H54 (cell line): ENCODE results near the gene JOSD2.

ENCODE experiments used
- DNase-seq: peaks from one replicate; pipeline ENCODE4 v3.0.0; 2011; ENCODE audit warnings: low spot score, mixed read lengths; ENCODE audit not compliant: insufficient read length
- FAIRE-seq: peaks from 3 replicates; lab custom pipeline; 2011; peaks lifted over from hg19 to GRCh38; lab: Jason Lieb, UNC
- POLR2A ChIP-seq: IDR thresholded peaks from 2 replicates; pipeline ENCODE4 v1.6.1; 2011; ENCODE audit warnings: low read depth, mild to moderate bottlenecking, low read length

Gene JOSD2

GRCh38 chr19:50500753-50501151 lies 10.2 kb downstream of the JOSD2 start:
- DNase-seq (no peak), FAIRE-seq (no peak)
- no peak for TF ChIP-seq POLR2A

GRCh38 chr19:50500060-50500752 lies 10.8 kb downstream of the JOSD2 start:
- FAIRE-seq: no peak
- no peak for TF ChIP-seq POLR2A
- no peak for DNase-seq

DNA sequence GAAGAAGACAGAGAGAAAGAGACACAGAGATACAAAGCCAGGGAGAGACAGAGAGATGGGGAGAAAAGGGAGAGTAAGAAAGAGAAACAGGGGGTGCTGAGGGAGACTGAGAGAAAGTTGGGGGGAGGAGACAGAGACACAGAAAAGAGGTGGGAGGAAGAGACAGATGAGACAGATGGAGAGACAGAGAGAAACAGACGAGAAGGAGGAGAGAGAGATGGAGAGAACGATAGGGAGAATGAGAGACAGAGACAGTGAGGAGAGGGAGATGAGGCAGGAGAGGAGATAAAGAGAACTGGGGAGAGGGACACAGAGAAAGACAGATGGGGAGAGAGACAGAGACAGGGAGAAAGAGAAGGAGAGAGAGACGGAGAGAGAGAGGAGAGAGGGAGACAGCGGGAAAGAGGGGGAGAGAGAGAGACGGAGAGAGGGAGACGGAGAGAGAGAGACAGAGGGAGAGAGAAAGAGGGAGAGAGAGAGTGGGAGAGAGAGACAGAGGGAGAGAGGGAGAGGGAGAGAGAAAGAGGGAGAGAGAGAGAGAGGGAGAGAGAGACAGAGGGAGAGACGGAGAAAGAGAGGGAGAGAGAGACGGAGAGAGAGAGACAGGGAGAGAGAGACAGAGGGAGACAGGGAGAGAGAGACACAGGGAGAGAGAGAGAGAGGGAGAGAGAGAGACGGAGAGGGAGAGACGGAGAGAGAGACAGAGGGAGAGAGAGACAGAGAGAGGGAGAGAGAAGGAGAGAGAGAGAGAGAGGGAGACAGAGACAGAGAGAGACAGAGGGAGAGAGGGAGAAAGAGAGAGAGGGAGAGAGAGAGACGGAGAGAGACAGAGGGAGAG lies 12.6 kb downstream of the JOSD2 start:
- no peak for TF ChIP-seq POLR2A
- DNase-seq (no peak), FAIRE-seq (no peak)

GRCh38 chr19:50497022-50497405 lies 14.0 kb downstream of the JOSD2 start:
- no peak for TF ChIP-seq POLR2A
- no peak for DNase-seq
- no peak for FAIRE-seq

GRCh38 chr19:50496189-50497021 lies 14.6 kb downstream of the JOSD2 start:
- FAIRE-seq (no peak), DNase-seq (peak; percentile 59)
- TF ChIP-seq POLR2A: no peak

DNA sequence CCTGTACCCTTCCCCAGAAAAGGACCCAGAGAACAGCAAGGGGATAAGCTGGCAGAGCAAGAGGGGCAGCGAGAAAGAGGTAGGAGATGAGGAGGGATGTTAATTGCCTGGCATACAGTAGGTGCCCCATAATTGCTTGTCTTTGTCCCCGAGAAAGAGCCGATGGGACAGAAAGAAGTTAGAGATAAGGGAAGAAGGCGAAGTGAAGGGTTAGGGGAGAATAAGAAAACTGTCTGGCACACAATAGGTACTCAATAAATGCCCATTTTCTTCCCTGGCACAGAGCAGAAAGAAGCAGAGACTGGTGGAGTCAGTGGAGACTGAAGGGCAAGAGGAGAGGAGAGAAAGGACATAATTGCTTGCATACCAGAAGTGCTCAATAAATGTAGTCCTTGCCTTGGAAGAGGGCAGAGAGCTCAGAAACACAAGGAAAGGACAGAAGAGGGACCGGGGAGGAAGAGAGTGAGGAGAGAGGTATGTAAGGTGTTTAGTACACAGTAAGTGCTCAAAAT lies 15.9 kb downstream of the JOSD2 start:
- DNase-seq (no peak), FAIRE-seq (no peak)
- TF ChIP-seq POLR2A: no peak

DNA sequence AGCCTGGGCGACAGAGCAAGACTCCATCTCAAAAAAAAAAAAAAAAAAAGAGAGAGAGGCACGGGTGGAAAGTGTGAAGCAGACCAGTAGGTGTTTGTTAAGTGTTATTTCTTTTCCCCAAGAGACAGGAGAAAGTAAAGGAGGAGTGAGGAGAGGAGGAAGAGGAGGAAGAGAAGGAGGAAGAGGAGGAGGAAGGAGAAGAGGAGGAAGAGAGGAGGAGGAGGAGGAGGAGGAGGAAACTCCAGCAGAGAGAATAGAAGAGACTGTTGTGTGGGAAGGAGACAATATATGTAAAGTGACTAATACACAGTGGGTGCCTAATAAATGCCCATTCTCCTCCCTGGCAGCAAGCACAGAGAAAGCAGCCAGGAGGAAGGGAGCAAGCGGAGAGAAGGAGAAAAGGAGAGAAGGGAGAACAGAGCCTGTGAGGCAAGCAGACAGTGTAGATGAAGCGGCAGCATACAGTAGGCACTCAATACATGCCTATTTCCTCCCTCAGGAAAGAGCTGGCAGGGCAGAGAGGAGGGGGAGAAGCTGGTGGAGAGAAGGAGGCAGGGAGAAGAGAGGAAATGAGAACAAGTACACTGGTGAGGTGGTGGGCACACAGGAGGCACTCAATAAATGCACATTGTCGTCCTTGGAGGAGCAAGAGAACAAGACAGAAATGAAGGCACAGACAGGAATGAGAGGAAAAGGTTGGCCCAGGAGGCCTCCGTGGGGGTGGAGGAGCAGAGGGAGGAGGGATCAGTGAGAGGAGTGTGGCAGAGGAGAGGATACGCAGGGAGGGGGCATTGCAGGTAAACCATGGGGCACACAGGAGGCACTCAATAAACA lies 16.6 kb downstream of the JOSD2 start:
- DNase-seq (no peak), FAIRE-seq (no peak)
- TF ChIP-seq POLR2A: no peak

- DNase-seq (no peak), FAIRE-seq (no peak)
- TF ChIP-seq POLR2A: no peak
Observed at GRCh38 chr19:50493171-50493570, 17.8 kb downstream of the JOSD2 start.

GRCh38 chr19:50492303-50493052 lies 18.5 kb downstream of the JOSD2 start:
- no peak for TF ChIP-seq POLR2A
- FAIRE-seq (no peak), DNase-seq (no peak)

DNA sequence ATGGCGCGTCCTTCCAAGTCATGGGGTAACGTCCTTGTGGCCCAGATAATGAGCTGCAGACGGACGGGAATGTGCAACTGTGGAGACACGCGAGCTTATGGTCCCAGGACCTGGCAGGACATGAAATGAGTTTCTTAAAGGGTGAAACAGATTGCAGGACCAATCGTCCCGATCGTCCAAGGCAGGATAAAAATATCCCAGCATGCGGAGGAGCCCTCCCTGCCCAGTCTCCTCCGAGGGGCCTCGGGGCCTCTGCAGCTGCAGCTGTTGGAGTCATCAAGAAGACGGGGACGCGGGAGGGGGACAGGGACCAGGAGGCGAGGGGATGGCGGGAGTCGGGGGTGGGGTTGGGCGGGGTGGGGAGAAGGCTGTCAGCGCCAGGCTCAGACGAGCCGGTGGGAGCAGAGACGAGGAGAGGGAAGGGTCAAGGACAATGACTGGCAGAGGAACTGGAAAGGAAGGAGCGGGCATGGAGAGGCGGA lies 20.0 kb downstream of the JOSD2 start:
- no peak for DNase-seq
- FAIRE-seq: no peak
- no peak for TF ChIP-seq POLR2A

- DNase-seq: no peak
- no peak for FAIRE-seq
- no peak for TF ChIP-seq POLR2A
Observed at GRCh38 chr19:50490411-50490811, 20.6 kb downstream of the JOSD2 start.

DNA sequence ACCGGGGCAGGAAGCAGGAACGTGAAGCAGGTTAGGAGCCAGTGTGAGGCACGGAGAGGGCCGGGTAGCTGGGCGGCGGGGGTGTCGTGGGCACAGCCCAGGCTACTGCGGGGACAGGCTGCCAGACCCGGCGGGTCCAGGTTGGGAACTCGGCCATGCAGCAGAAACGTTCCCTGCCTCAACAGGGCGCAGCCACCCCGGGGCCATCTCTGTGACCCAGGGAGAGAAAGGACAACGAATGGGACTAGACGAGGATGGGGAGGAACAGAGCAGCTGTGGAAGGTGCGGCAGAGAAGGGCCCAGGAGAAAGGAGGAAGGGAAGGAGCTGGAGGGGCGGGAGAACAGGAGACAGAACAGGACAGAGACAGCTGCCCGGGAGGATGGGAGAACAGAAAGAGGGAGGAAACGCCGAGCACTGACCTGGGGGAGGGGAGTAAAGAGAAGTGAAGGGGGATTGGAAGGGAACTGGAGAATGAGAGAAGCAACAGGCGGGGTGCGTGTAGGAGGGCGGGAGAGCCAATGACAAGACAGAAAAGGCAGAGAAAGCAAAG lies 21.5 kb downstream of the JOSD2 start:
- no peak for FAIRE-seq
- DNase-seq: no peak
- TF ChIP-seq POLR2A: no peak
